Cortex of kidney (tissue), 1 donor: ENCODE results near the gene PKMYT1.
"Not testable (repeated sequence)": the region's sequence is repeated elsewhere in the genome, so short reads cannot be mapped to it uniquely, and the experiment has no call there.

Experiments
- DNase-seq: peaks from one replicate; lab custom pipeline; 2025; lab: John Stamatoyannopoulos, UW

Gene PKMYT1

GRCh38 chr16:2959206-2959605 is 21.0 kb downstream of the PKMYT1 start:
- no peak for DNase-seq

GRCh38 chr16:2956579-2956956 is 23.7 kb downstream of the PKMYT1 start:
- no peak for DNase-seq

DNA sequence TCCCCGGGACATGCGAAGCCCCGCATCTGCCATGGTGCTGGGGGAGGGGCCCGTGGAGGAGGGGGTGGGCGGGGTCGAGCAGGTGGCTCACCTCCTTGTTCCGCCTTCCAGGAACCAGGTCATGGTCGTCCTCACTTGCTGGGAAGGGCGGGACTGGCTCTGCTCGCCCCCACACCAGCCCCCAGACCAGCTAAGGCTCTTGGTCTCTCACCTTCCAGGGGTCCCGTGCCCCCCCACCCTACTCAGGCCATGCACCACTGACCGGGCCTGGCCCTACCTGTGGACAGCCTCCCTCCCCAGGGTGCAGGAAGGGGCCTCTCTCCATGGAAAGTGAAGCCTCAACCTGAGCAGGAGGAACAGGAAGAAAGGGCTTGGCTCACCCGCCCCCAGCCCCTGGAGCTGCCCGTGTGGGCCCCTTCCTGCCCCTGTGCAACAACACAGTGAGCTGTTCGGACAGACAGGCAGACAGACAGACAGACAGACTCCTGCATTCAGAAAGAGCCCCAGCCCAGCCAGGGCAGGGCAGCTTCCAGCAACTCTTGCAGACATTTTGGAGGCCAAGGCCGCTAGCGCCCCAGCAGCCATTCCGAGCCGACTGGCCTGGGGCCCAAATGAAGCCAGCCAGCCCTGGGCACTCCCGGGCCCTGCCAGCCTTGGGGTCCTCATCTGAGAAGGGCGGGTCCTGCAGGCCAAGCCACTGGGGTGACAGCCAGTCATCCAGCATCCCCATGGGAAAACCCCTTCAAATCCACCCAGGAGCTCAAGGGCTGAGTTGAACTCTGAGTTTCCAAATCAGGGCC is 24.3 kb downstream of the PKMYT1 start:
- DNase-seq = no peak

DNA sequence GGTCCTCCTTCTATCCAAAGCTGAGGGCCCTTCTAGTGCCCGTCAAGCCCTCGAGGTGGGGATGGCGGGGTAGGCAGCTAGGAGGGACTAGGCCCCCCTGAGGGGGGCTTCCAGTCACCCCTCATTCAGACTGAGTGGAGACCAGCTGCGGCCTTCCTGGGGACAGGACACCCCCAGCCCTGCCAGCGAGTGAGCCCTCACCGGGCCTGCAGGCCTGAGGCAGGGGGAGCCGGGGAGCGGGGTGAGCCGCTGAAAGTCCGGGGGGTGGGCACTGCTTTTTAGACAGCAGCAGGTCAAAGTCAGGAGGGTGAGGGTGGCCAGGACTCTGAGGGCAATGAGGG is 24.8 kb downstream of the PKMYT1 start:
- DNase-seq = no peak

- DNase-seq = no peak
Observed at GRCh38 chr16:2954656-2955381, 25.4 kb downstream of the PKMYT1 start.

- DNase-seq = no peak
Observed at GRCh38 chr16:2953706-2954627, 26.3 kb downstream of the PKMYT1 start.

GRCh38 chr16:2952679-2953078 is 27.6 kb downstream of the PKMYT1 start:
- DNase-seq = no peak

DNA sequence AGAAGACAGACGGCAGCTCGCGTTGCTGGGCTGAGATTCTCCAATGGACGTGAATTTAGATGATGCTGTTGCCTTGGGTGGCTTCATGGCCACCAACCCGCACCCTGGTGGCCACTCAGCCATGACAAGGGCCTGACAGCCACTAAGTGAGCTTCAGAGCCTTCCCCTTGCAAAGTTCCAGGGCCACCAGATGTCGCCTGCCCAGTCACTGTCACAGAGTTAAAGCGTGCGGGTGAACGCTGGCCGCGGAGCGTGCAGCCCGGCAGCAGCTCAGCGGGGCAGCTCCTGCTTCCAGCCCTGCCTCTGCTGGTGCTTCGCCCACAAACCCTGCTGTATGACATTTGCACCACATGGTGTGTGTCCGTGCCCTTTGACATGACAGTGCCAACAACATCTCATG is 29.5 kb downstream of the PKMYT1 start:
- no peak for DNase-seq

- DNase-seq = no peak
Observed at GRCh38 chr16:2950353-2950724, 29.9 kb downstream of the PKMYT1 start.

DNA sequence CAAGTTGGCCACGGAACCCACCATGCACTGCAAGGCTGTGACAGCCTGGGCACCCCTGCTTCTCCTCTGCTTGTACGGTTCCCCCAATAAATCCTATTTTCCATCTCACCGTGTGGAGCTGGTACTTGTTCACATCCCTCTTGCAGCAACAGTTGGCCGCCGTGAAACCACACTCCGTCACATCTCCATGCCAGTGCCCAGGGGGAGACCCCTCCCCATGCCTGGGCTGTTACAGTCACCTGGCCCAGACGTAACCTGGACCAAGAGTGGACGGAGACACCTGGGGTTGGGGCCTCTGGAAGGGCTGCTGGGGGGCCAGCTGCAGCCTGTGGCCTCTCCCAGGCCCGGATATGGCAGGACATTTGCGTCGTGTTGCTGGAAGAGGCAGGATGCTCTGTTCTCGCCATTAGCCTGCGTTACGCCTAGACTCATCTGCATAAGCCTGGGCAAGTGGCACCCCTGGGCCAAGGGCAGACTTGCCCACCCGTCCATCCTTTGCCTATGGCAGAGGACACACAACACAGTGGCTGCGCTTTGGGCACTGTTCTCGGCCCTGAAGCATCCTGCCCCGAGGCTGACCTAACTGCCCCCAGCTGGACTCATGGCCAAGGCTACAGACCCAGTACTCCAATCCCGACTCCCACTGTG is 30.4 kb downstream of the PKMYT1 start:
- DNase-seq = no peak

- no peak for DNase-seq
Observed at GRCh38 chr16:2948807-2949704, 31.2 kb downstream of the PKMYT1 start.

DNA sequence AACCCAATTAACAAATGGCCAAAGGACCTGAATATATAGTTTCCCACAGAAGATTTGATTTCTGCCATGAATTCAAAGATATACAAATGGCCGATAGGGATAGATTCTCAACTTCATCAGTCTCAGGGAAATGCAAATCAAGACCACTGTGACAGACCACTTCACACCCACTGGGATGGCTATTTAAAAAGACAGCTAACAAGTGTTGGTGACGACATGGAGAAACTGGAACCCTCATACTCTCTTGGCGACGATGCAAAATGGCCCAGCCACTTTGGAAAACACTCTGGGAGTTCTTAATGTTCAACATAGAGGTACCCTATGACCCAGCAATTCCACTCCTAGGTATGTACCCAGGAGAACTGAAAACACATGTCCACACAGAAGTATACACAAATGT is 33.6 kb downstream of the PKMYT1 start:
- DNase-seq = no peak

DNA sequence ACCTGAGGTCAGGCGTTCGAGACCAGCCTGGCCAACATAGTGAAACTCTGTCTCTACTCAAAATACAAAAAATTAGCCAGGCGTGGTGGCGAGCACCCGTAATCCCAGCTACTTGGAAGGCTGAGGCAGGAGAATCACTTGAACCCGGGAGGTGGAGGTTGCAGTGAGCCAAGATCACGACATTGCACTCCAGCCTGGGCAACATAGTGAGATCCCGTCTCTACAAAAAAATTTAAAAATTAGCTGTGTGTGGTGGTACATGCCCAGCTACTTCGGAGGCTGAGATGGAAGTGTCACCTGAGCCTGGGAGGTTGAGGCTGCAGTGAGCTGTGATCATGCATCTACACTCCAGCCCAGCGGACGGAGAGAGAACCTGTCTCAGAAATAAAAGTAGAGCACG is 36.5 kb downstream of the PKMYT1 start:
- DNase-seq = not testable (repeated sequence)

- DNase-seq = no peak
Observed at GRCh38 chr16:2942045-2942444, 38.2 kb downstream of the PKMYT1 start.

GRCh38 chr16:2939968-2940367 is 40.3 kb downstream of the PKMYT1 start:
- DNase-seq = no peak

- DNase-seq = no peak
Observed at GRCh38 chr16:2938206-2938605, 42.0 kb downstream of the PKMYT1 start.

DNA sequence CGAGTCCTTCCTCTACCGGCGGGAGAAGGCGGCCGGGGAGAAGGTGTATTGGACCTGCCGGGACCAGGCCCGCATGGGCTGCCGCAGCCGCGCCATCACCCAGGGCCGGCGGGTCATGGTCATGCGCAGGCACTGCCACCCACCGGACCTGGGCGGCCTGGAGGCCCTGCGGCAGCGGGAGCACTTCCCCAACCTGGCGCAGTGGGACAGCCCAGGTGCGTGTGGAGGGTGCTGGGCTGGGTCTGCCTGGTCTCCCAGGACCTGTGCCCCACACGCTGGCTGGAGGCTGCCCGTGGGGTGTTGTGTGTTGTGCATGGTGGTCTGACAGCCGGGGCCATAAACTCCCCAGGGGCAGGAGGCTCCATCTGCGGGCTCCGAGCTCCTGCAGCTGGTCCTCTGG is 43.1 kb downstream of the PKMYT1 start:
- no peak for DNase-seq

DNA sequence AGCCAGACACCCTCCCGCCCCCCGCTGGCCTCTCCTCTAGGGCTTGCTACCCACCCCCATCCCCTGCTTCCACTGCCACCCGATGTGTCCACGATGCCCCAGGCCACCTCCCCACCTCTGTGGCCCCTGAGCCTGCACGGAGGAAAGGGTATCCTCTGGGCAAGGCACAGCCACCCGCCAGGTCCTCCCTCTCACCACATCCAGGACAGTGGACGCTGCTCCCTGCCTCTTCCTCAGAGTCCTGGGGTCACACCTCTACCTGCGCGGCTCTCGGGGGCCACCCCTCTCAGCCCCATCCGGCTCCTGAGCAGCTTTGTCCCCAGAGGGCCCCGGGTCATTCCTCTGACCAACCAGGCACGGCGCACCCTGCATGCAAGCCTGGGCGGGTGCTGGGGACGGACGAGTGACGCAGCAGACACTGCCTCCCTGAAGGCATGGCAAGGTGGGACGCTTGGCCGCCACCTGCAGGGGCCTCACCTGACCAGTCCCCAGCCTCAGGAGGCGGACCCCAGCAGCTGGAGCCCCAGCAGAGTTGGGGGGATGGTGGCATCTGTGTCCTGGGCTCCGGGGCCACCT is 43.7 kb downstream of the PKMYT1 start:
- DNase-seq = no peak

DNA sequence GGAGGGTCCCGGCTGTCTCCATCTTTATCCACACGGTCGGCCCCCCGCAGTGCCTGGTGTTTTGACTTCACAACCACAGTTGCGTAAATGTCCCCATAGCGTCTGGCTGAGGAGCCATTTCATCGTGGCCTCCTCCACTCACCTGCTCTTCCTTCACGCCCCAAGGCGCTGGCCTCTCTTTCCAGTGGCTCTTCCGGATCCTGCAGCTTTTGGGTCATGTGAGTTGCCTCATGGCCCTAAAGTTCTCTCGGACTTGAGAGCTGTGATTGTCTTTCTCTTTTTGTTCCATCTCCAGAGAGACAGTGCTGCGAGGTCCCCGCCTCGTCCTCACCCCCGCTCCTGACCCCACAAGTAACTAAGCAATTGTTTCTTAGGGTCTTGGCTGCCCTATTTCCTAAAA is 45.8 kb downstream of the PKMYT1 start:
- DNase-seq = no peak

- DNase-seq = no peak
Observed at GRCh38 chr16:2933701-2934100, 46.5 kb downstream of the PKMYT1 start.

DNA sequence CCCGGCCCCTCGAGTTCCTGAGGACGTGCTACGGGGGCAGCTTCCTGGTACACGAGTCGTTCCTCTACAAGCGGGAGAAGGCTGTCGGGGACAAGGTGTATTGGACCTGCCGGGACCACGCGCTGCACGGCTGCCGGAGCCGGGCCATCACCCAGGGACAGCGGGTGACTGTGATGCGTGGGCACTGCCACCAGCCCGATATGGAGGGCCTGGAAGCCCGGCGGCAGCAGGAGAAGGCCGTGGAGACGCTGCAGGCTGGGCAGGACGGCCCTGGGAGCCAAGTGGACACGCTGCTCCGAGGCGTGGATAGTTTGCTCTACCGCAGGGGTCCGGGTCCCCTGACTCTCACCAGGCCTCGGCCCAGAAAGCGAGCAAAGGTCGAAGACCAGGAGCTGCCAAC is 47.1 kb downstream of the PKMYT1 start:
- DNase-seq = no peak
